Putamen (tissue), 1 donor: ENCODE measurements around the gene MMP28.
"Not testable (repeated sequence)": the region's sequence is repeated elsewhere in the genome, so short reads cannot be mapped to it uniquely, and the experiment has no call there.

Source experiments
- DNase-seq: peaks from one replicate; pipeline ENCODE4 v3.0.0-alpha.2; 2016; ENCODE audit warnings: low spot score

The MMP28 gene

DNA sequence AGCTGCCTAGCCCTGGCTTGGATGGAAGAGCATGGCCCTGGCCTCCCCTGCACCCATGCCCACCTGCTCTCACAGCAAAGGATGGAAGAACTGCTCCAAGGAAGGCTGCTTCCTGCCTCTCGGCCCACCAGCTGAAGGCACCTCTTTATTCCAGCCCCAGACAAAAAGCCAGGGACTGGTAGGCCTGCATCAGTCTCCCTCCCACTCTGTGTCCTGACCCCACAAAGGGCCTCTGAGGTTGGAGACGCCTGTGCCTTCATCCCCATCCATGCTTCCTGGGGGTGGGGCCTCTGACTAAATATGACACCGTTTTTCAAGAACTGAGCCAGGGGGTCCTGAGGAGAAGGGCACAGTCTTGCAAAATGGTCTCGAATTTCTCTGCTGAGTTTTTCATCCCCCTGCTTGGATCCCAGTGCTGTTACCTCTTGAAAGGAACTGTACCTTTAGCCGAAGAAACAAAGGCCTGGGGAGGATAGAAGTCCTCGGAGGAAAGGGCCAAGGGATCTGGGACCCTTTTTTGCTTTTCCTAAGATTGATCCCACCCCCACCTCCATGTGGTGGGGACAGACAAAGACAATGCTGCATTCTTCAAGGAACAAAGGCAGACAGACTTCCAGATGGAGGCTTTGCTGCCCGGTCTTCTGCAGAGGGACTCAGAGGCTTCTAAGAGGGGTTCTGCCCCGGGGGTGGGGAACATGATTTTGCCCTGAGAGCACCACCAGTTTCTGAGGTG lies 29.5 kb downstream of the MMP28 start:
- no peak for DNase-seq

DNA sequence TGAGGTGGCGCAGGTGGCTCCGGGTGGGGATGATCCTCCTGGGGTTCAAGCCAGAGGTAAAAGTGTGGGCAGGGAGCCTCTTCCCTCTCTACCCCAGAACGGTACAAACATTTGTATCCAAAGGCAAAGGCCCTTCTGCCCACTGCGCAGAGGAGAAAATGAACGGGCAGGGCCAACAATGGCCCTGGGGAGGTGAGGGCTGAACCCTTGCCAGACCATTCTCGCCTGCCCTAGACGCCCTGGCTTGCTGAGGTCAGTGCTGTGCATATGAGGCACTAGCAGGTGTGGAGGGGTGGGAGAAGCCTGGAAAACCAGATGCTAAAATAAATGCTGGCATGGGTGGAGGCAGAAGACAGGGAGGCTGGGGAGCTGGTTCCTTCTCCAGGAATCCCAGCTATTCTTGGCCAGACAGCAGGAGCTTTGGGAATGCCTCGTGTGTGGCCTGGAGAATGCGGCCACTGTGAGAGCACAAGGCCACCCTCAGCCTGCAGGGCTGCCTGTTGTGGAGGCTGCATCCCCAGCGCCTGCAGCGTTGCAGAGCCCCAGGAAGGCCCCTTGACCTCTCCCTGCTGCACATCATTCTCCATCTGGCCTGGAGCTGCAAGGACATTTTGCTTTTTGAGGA lies 30.2 kb downstream of the MMP28 start:
- no peak for DNase-seq

DNA sequence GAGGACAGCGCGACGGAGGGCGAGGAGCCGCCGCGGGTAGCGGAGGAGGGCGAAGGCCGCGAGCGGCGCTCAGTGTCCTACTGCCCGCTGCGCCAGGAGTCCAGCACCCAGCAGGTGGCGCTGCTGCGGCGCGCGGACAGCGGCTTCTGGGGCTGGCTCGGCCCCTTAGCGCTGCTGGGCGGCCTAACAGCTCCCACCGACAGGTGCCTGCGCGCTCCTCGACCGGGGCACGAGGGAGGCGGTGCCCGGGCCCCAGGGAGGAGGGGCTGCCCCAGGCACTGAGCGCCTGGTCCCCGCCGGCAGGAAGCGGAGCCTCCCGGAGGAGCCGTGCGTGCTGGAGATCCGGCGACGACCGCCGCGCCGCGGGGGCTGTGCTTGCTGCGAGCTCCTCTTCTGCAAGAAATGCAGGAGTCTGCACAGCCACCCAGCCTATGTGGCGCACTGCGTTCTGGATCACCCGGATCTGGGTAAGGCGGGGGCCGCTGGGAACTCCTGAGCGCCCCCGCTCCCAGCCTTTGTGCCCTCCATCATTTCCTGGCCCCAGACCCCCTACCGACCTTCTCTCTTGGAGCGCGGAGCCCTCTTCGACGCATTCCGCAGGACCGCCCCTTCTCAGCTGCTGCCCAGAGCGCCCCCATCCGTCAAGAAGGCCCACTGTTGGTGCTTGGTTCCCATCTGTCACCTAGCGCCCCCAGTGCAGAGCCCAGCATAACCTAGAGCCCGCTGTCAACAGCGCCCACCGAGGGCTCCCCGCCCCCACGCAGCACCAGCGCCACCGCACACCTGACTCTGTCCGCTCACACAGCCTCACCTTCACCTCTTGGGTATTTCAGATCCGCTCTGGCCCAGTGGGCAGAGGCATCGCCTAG lies 31.1 kb downstream of the MMP28 start:
- peak; percentile 77 for DNase-seq

DNA sequence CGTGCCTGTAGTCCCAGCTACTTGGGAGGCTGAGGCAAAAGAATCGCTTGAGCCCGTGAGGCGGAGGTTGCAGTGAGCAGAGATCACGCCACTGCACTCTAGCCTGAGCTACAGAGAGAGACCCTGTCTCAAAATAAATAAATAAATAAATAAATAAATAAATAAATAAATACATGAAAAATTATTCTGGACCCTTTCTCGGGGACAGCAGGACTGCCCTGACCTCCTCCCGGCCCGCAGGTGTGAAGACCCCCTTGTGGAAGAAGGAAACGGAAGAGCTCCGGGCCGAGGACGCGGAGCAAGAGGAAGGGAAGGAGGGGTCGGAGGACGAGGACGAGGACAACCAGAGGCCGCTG lies 31.7 kb downstream of the MMP28 start:
- DNase-seq, result no peak

DNA sequence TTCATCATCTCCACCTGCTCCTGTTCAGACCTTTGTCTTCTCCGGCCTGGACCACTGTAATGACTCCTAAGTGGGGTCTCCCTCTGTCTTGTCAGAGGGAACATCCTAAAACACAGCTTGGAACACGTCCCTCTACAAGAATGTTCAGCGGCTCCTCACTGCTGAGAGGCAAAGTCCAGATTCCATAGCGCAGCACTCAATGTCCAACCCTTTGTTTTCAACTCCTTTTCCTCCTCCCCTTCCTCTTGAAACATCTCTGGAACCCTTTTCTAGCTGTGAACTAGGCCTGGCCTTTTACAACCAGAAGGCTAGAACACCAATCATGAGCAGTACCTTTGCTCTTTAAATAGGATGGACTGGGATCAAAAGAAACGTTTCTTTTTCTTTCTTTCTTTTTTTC lies 33.8 kb downstream of the MMP28 start:
- no peak for DNase-seq

DNA sequence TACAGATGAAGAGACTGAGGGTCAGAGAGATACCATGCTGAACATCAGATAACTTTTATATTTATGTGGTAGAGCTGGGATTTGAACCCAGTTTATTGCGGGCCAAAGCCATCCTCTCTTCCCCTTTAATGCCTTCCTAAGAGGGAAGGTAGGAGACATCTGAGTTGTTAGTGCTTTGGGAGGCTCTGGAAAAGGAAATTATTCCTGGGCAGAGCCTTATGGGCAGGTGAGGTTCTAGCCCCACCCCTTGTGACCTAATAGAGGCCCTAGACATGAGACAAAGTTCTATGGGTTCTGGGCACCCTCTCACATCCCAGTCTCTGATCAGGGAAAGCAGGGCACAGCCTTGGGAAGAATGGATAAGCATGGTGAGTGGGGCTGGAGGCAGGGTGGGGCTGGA lies 34.9 kb downstream of the MMP28 start, which contains the start of gene C17orf50:
Gene C17orf50 (plus strand): TSS at position 301 of the 400 bp plus-strand sequence. CDS start 55 bp downstream, at position 356.
- no peak for DNase-seq

DNA sequence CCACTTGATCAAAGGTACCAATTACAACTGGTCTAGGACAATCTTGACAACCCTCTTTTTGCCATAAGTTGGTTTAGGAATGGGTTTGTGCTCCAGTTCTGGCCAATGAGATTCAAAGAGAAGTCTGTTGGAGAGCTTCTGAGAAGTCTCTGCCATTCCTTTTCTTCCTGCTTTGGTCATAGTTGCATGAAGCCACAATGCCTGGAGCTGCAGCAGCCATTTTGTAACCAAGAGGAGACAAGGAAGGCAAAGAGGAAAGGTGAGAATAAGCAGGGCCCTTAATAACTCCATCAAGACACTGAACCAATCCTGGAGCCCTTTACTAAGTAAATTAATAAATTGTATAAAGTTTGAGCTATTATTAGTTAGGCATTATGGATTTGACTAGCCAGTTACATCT lies 38.2 kb downstream of the MMP28 start:
- DNase-seq, result no peak

DNA sequence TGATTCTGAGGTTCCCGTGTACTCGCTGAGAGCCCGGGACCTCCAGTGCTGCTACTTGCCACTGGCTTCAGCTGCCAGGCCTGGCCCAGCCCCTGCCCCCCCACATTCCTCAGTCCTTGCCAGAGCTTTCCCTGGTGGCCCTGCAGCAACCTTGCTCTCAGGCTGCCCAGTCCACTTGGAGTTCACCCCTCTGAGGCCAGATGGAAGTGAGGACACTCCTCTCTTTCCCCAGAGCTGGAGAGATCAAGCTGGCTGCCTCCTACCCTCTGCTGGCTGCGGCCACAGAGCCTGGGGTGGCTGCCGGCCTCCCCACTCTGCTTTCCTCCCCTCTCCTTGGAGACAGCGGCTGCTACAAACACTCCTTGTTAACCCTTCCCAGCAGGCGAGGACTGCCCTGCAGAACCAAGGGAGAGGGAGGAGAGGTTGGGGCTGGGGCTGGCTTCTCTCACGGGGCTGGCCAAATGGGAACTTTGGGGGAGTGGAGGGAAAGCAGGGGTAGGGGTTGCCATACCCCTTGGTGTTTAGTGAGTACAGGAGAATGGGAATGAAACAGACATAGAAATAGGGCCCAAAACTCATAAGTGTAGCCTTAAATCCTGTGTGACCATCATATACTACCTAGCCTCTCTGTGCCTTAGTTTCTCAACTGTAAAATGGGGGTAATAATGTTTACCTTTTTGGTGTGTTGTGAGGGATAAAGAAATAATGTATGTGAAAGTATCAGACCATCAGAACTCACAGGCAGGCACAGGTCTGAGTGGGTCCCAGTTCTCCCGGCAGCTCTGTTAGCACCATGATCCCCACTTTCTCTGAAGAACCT lies 42.3 kb downstream of the MMP28 start, which contains the start of gene GAS2L2:
Gene GAS2L2 (minus strand): TSS at position 295 of the 820 bp plus-strand sequence. CDS start 389 bp downstream, outside the sequence.
- no peak for DNase-seq

DNA sequence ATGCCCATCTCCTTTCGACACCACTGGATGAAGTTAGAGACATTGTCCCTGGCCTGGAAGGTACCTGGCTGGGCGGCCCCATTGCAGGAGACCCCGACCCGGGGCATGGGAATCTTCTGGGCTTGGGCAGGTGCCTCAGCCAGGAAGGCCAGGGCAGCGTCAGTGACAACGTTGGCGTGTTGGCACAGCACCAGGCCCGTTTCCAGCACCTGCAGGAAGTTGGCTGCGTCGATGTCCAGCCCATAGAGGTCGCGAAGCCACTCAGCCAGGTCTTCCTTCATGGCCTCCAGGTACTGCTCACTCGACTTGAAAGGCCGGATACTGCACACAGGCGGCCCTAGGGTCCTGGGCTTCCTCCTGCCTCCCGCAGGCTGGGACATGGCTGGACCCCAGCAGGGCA lies 43.0 kb downstream of the MMP28 start:
- DNase-seq, result no peak

DNA sequence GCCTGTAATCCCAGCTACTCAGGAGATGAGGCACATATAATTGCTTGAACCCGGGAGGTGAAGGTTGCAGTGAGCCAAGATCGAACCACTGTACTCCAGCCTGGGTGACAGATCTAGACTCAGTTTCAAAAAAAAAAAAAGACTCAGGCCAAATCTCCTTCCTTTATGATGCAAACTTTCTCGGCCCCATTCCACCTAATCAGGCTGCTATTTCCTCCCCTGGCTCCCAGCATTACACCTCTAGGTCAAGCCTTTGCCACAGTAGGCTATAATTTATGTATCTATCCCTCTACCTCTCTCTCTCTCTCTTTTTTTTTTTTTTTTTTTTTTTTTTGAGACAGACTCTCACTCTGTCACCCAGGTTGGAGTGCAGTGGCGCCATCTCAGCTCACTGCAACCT lies 43.9 kb downstream of the MMP28 start:
- not testable (repeated sequence) for DNase-seq

DNA sequence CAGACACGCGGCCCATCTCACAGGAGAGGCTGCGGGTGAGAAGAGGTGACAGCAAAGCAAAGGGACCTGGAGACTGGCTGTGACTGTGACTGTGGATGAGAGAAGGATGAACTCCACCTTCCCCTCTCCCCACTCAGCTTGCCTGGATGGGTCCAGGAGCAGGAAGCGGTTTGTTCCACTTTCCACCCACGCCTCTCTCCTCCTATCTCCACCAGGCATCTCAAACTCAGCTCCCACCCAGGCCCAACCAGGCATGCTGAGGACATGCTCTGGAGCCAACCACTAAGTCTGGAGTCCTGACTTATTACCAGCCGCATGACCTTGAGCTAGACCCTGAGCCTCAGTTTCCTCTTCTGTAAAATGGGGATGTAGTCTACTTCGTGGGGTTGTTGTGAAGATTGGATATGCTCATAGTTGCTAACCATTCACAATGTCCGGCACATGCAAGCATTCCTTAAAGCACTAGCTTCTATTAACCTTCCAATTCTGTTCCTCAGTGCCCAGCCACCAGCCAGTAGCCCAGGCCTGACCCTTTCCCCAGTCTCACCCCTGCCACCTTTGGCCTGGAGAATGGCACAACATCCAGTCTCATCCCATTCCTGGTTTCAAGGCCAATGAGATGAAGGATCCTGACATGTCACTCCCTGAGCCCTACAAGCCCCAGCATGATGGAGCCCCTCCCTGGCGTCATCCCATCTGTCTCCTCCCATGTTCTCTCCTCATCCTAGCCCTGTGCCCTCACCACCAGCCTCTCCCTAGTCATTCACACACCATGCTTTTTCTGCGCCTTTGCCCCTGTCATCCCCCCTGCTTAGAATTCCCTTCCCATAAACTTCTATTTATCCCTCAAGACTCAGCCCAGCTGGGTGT lies 44.7 kb downstream of the MMP28 start:
- no peak for DNase-seq

DNA sequence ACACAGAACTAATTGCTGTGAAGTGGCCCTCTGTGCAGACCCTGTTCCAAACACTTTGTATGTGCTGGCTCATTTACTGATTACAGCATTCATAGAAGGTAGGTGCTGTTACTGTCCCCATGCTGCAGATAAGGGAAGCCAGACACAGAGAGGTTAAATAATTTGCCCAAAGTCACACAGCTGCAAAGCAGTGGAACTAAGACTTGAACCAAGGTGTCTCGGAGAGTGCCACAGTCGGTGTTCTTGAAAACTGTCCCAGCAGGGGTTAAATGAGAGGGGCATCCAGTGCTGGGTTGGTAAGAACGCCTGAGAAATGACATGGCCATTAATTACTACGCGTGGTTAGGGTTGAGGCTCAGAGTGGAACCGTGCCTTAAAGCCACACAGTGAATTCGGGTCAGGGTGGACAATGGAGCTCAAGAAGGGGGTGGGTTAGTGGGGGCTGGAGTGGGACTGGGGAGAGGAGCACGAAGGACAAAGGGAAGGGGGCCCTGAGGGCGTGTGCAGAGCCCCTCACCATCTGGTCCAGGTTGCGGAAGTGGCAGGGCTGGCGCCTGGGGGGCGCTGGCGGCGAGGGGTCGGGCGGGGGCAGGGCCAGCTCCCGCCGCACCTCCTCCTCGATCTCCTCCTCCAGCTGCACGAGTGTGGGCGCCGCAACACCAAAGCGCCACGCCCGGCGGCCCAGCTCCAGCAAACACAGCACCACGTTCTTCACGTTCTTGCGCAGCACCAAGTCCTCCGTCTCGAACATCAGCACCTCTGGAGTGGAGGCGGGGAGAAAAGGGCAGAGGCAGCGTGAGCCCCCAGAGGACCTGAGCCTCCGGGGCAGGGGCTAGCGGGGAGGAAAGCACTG lies 45.7 kb downstream of the MMP28 start:
- no peak for DNase-seq

DNA sequence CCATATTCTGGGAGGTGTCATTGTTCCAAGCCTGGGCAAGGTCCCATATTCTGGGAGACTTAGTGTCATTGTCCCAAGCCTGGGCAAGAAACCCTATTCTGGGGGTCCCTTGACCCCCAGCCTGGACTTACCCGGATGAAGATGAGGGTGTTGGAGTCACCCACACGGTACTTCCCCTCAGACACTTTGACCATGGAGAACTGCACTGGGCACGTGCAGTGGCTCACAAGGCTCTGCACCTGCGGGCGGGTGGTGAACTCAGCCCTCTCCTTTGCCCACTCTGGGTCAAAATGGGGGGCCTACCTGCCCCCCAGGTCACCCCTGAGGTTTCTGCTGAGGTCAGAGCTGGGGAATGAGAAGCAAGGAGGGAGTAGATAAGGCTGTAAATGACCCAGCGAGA lies 46.5 kb downstream of the MMP28 start:
- no peak for DNase-seq

DNA sequence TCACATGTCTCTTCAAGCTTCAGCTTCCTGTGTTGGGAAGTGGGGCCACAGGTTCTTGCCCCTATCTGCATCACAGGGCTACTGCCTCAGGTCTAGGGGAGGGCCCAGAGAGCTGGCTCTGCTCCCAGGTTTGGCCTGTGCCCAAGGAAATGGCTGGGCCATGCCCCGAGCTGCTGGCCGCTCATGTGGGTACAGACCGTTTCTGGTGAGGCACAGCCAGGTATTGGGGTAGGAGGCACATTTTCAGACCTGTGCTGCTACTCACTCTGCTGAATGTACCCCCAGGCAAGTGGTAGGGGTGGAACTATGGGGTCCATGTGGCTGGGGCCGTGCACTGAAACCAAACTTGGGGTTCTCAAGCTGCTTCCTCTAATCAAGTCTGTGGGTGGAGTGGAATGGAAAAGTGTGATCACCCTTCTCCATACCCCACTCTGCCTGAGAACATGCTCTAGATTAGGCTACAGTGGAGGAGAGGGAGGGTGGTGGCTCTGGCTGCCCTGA lies 47.0 kb downstream of the MMP28 start:
- no peak for DNase-seq

DNA sequence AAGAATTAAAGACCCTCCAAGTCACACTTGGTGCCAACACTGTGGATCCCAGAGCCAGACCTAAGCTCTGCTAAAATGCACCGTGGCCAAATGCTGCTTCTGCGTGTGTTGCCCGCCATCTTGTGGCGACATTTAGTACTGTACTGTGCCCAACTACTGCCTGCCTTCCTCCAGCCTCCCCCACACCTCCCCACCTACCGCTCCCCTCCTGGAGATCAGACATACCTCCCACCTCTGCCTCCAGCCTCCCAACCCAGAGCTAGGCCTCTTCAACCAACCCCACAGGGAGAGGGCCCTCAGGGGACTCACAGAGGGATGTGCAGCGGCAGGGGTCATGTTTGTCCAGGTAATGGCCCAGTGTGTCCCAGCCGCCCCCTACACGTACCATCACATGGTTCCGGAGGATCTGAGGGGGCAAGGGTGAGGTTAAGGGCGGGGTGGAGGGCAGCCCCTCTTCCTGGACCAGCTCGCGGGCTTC lies 47.9 kb downstream of the MMP28 start:
- DNase-seq, result peak; percentile 65

DNA sequence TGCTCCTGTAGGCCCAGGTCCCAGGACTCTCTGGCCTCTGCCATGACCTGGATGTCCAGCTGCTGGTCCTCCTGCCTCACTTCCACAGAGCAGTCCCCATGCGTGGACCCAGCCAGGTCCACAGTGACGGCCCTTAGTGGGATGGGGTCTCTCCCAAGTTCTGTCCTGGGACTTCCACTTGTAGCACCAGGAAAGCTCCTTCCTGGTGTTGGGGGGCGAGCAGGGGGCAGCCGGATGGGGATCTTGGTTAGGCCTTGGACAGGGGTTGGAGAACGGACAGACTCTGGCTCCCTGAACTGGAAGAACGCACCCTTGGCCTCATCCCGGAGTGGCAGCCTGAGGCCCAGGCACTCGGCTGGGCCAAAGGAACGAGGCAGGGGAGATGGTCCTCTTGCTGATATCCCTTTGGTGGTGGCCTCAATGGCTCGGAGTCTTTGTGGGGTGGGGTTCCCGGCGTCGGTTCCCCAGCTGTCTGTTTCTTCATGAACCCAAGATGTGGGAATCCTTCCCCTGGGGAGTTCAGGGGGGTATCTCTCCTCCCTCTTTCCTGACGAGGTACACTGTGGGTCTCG lies 49.6 kb downstream of the MMP28 start:
- DNase-seq, result no peak

DNA sequence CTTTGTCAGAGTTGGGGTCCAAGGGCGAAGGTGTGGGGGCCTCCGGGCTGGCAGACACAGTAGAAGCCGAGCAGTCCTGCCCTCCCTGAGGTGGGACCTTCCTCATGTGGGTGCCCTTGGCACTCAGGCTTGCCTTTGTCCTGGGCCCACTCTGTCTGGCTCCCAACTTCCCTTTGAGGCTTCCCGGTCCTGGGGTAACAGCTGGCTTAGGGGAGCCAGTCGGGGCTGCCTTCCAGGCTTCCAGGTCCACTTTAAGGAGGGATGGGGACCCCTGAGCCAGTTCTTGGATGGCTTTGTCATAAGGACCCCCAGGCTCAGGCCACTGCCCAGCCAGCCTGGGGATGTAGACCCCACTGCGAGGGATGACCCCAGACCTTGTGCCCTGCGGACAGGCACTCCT lies 50.2 kb downstream of the MMP28 start:
- no peak for DNase-seq

DNA sequence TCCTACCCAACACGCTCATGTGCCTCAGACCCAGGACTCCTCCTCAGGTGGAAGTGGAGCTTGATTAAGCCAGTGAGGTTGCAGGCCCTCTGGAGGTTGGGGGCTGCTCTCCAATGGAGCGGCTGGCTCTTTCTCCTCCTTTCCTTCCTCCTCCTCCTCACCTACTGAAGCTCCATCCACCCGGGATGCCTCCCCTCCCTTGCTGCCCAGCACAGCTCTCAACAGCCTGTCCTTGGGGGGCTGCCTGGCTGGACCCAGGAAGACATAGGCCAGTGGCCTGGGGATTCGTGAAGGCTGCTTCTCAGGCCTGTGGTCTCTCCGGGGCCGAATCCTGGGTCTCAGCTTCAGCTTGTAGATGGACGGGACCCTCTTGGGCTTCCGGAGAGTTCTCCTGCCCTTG lies 50.6 kb downstream of the MMP28 start:
- DNase-seq, result no peak

DNA sequence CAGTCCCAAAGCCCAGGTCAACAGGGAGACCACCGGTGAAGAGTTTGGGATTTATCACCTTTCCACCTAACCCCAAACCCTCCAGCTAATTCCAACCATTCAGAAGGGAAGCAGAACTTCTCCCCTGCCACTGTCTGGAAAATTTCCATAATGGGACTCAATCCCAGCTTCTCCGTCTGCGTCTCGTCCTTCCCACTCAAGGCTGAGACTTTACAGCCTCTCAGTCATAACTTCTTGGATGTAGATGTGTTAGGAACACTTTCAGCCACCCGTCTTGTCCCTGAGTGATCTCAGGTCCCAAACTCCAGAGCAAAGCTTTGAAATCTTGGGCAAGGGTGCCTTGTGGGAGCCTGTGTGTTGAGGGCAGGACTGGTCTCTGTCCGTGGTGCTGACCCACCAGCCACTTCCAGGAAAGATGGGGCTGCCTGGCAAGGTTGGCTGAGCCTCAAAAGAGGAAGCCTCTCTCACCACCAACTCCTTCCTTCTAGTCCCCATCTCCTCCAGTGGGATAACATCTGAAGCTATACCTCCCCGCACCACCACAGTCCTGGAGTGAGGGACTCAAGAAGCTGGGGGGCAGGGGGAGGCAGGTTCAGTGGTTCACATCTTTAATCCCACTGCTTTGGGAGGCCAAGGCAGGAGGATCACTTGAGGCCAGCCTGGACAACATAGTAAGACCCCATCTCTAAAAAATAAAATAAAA lies 51.7 kb downstream of the MMP28 start:
- no peak for DNase-seq
